RWPE1 (cell line): Measurements from ENCODE around the gene SLC2A14.
"Not testable (repeated sequence)": the region's sequence is repeated elsewhere in the genome, so short reads cannot be mapped to it uniquely, and the experiment has no call there.

ENCODE experiments used
- CTCF ChIA-PET: fragments of 350-600 bp; sonication (Branson Sonifier 250); formaldehyde crosslinking; extraction: SDS; loops from one replicate; lab custom pipeline; 2021; lab: Yijun Ruan, JAX
- POLR2A ChIA-PET: fragments of 400-600 bp; formaldehyde crosslinking; extraction: SDS; loops from one replicate; lab custom pipeline; 2020; ENCODE audit warnings: antibody characterized with exemption; ENCODE audit not compliant: low non-redundant PET; lab: Yijun Ruan, JAX
- DNase-seq: peaks from one replicate; pipeline ENCODE4 v3.0.0; 2012; ENCODE audit warnings: low spot score
- H3K27ac ChIP-seq: fragments of 450-650 bp; 2 replicates; pipeline ENCODE4 v1.5.1; 2017
- TF ChIP-seq, protein P1 (sequence below): fragments of 450-650 bp; conservative IDR thresholded peaks from 2 replicates; pipeline ENCODE4 v1.5.1; 2017; ENCODE audit warnings: low read depth, mild to moderate bottlenecking

Gene SLC2A14

DNA sequence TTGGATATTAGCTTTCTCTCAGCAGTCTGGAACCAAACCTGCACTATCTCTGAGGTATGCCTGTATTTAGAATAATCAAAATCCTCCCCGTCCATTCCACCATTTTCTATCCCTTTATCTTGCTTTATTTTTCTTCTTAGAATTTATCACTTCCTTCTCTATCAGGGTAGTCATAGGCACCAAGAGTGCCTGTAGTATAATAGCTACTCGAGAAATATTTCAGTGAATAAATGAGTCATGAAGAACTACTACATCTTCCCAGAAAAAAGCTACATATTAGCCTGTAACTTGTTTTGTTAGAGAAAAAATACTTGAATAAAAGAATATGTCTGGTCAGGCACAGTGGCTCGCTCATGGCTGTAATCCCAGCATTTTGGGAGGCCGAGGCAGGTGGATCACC lies 4.3 kb downstream of the SLC2A14 start:
- ChIA-PET CTCF (interaction anchor here (0.6 kb wide), 1 partner anchor 53 kb away, joined by 3 read pairs; no protein-coding TSS in a partner anchor), POLR2A (no interaction called here)
- no peak overlapping the region for H3K27ac ChIP-seq
- no peak for DNase-seq
- TF ChIP-seq, protein P1, sequence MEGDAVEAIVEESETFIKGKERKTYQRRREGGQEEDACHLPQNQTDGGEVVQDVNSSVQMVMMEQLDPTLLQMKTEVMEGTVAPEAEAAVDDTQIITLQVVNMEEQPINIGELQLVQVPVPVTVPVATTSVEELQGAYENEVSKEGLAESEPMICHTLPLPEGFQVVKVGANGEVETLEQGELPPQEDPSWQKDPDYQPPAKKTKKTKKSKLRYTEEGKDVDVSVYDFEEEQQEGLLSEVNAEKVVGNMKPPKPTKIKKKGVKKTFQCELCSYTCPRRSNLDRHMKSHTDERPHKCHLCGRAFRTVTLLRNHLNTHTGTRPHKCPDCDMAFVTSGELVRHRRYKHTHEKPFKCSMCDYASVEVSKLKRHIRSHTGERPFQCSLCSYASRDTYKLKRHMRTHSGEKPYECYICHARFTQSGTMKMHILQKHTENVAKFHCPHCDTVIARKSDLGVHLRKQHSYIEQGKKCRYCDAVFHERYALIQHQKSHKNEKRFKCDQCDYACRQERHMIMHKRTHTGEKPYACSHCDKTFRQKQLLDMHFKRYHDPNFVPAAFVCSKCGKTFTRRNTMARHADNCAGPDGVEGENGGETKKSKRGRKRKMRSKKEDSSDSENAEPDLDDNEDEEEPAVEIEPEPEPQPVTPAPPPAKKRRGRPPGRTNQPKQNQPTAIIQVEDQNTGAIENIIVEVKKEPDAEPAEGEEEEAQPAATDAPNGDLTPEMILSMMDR = no peak

DNA sequence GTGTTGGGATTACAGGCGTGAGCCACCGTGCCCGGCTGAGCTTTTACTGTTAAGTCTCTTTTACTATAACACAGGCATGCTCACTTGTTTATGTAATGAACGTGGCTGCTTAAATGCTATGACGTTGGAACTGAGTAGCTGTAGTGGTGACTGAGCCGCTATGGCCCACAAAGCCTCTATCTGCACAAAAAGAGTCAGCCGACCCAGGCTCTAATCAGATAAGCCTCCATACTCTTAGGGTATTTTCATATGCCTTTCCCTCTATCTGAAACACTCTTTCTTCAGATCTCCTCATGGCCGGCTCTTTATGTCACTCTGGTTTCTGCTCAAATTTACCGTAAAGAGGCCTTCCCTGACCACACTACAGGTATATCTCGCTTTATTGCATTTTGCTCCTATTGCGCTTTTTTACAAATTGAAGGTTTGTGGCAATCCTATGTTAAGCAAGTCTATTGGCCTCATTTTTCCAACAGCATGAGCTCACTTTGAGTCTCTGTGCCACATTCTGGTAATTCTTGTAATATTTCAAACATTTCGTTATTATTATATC lies 8.0 kb downstream of the SLC2A14 start:
- TF ChIP-seq, protein P1 = no peak
- no peak overlapping the region for H3K27ac ChIP-seq
- ChIA-PET POLR2A (no interaction called here), CTCF (no interaction called here)
- DNase-seq = no peak

DNA sequence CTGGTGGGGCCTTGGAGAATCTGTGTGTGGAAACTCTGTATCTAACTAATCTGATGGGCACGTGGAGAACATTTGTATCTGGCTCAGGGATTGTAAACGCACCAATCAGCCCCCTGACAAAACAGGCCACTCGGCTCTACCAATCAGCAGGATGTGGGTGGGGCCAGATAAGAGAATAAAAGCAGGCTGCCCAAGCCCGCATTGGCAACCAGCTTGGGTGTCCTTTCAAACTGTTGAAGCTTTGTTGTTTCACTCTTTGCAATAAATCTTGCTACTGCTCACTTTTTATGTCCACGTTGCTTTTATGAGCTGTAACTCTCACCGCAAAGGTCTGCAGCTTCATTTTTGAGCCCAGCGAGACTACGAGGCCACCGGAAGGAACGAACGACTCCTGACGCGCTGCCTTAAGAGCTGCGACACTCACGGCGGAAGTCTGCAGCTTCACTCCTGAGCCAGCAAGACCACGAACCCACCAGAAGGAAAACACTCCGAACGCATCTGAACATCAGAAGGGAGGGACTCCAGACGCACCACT lies 9.8 kb downstream of the SLC2A14 start:
- CTCF ChIA-PET, DNase-seq, H3K27ac ChIP-seq, POLR2A ChIA-PET: not testable (repeated sequence)

DNA sequence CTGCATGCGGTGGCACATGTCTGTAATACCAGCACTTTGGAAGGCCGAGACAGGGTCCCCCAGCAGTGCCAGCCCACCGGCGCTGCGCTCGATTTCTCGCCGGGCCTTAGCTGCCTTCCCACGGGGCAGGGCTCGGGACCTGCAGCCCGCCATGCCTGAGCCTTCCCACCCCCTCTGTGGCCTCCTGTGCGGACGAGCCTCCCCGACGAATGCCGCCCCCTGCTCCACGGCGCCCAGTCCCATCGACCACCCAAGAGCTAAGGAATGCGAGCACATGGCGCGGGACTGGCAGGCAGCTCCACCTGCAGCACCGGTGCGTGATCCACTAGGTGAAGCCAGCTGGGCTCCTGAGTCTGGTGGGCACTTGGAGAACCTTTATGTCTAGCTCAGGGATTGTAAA lies 10.4 kb downstream of the SLC2A14 start:
- POLR2A ChIA-PET, CTCF ChIA-PET, DNase-seq, H3K27ac ChIP-seq: not testable (repeated sequence)

DNA sequence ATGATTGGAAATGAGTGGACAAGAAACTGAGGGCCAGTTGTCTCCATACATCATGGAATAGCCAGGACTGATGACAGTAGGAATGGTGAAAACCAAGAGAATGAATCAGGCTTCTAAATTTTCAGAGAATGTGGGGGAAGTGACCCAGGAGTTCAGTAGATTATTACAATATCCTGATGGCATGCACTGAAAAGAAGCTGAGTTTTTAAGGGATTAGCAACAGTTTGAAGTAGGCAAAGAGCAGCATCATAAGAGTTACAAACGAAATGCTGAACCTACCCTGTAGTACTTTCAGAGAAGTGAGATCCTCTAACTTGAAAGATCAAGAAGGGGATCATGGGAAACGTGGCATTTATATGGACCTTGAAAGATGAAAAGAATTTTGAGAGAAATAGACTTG lies 13.2 kb downstream of the SLC2A14 start:
- peak overlapping the region; percentile 73; the same call in 1 of the 2 replicates for H3K27ac ChIP-seq
- POLR2A ChIA-PET = no interaction called here
- no peak for DNase-seq

DNA sequence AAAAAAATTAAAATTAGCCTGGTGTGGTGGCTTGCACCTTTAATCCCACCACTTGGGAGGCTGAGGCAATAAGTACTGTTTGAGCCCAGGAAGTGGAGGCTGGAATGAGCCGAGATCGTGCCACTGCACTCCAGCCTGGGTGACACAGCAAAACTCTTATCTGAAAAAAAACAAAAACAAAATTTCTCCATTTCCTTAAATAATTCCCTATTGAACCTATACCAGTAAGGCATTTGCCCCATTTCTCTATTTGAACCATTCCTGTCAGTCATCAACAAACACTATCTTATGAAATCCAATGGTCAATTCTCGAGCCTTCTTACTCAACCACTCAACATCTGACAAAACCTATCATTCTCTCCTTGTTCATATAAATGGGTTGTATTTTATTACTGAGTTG lies 14.7 kb downstream of the SLC2A14 start:
- no peak overlapping the region for H3K27ac ChIP-seq
- POLR2A ChIA-PET = no interaction called here
- TF ChIP-seq, protein P1 = no peak
- no peak for DNase-seq
- CTCF ChIA-PET = no interaction called here

More for the DNA sequence above, 13.2 kb downstream of the SLC2A14 start:
- TF ChIP-seq, protein P1 = no peak
- CTCF ChIA-PET = interaction anchor here (0.7 kb wide), 1 partner anchor 233 kb away, joined by 3 read pairs; no protein-coding TSS in a partner anchor

DNA sequence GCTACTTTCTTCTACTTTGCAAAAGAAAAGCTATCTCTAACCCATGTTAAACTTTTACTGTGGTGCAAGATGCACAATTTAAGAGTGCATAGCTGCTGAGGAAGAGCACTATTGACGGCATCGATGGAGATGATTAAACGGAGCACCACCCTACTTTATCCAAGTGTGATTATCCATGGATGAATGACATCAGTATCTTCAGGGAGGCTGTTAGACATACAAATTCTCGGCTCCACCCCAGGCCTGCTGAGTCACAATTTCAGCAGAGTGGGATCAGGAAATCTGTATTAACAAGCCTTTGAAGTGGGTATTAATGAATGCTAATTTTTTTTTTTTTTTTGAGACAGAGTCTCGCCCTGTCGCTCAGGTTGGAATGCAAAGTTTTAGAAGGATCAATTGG lies 16.2 kb downstream of the SLC2A14 start:
- CTCF ChIA-PET = no interaction called here
- no peak overlapping the region for H3K27ac ChIP-seq
- POLR2A ChIA-PET = no interaction called here
- no peak for DNase-seq
- TF ChIP-seq, protein P1 = no peak

DNA sequence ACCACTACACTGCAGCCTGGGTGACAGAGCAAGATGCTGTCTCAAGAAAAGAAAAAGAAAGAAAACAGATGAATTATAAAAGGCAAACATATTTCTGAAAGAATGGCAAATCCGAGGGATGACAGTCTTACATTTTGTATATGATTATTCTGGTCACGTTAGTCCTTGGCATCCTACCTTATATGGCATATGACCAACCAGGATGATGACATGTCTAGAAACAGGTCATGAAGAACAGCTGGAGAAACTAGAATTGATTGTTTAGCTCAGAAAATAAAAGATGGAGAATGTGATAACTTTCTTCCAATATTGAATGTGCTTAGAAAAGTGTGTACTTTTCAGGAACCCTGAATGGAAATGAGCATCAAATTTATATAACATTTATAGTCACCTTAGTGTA lies 19.2 kb downstream of the SLC2A14 start:
- no peak overlapping the region for H3K27ac ChIP-seq
- POLR2A ChIA-PET = no interaction called here
- DNase-seq = no peak
- CTCF ChIA-PET = no interaction called here
- TF ChIP-seq, protein P1 = no peak

DNA sequence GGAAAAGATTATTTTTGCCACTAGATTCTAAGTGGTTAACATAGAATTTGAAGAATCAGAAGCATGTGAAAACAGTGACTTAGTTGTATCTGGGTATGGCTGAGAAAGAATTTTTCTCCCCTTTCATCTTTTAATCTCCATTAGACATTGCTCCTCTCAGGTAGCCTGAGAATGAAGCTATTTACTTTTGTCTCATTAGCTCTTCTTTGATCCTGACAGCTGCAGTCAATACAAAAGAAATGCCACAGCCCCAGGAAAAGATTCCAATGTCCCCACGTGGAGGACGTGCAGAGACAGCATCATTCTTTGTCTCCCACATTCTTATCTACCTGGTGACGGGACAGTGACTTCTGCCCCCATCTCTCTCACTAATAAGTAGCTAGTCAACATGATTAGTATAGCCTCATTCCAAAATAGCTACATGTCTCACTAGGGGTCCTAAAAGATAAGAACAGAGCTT lies 21.1 kb downstream of the SLC2A14 start:
- POLR2A ChIA-PET, DNase-seq, CTCF ChIA-PET, H3K27ac ChIP-seq: not testable (repeated sequence)

DNA sequence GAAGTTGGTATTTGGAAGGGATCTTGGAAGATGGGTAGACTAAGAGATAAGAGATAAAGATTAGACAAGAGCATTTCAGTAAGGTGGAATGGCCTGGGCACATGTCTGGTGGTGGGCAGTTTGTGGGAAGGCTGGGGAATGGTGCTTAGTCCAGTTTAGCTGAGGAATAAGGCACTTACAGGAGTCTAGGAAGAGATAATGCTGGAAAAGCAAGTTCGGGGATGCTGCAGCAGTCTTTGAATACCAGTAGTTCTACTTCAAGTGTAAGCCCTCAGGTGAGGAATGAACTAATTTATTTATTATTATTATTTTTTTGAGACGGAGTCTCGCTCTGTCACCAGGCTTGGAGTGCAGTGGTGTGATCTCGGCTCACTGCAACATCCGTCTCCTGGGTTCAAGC lies 22.6 kb downstream of the SLC2A14 start:
- DNase-seq, H3K27ac ChIP-seq, CTCF ChIA-PET, POLR2A ChIA-PET: not testable (repeated sequence)

DNA sequence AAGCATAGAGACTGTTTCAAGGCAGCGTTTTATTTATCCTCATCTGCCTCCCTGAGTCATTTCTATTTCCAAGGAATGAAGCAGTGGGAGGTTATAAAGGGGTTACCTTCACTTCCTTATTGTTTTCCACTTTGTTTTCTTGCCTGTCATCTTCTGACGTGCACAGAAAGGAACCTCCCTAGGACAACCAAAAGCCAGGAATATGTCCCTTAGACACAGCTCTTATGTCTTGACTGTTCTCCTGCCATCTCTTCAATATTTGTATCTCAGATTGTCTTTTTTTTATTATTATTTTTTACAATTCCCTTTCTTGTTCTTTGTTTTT lies 24.7 kb downstream of the SLC2A14 start:
- DNase-seq, H3K27ac ChIP-seq, CTCF ChIA-PET, POLR2A ChIA-PET: not testable (repeated sequence)
